ENCODE data around the gene STN1. TPM values are rescaled to one million over a fixed set of nuclear protein-coding genes. Genes with fewer than 3 reads are reported as not detected.

The STN1 gene, protein sequence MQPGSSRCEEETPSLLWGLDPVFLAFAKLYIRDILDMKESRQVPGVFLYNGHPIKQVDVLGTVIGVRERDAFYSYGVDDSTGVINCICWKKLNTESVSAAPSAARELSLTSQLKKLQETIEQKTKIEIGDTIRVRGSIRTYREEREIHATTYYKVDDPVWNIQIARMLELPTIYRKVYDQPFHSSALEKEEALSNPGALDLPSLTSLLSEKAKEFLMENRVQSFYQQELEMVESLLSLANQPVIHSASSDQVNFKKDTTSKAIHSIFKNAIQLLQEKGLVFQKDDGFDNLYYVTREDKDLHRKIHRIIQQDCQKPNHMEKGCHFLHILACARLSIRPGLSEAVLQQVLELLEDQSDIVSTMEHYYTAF
- 9.6 TPM for polyA plus RNA-seq (2013, experiment 1 of 2)
- 13.6 TPM for polyA plus RNA-seq (2013, experiment 2 of 2)

DNA sequence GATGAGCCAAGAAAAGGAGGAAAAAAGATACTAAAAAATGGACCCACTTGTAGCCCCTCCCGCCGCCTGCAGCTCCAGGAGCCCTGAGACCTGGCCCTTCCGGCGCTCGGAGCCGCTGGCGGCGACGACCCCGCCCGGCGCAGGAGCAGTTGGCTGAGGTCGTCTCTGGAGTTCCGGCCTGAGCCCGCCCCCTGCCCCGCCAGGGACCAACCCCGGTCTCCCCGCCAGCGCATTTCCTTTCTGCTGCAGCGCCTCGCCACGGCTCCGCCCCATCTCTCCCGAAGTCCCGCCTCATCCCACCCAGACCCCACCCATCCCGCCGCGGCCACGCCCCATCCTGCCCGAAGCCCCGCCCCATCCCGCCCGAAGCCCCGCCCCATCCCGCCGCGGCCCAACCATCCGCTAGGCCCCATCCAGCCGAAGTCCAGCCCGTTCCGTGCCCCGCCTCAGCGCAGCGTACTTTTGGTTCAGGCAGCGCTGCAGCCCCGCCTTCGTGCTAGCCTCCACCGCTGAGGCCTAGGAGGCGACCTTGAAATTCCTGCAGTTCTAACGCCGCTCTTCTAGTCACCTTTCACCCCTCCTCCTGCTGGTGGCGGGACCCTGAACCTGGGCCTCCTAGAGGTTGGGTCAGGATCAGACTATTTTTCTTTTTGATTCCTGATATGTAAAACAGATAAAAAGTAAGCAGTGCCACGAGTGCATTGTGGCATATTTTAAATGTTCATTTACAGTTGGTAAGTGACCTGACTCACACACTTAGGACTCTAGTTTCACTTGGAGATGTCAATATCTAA, at the start of gene STN1:
STN1 (minus strand) TSS at position 132 of the 794 bp plus-strand sequence. CDS start 590 bp downstream, outside the sequence.
- under 1% methylated on average over 52 of the region's 53 CpGs for WGBS
- peaks cover 4% of the 10 kb centered on the region; the same call in 1 of the 2 replicates for H3K36me3 ChIP-seq (ENCODE audit: insufficient read depth, low read length)
- peak within 1 kb of the TSS; percentile 92 for H3K27ac ChIP-seq (ENCODE audit: low read depth, low read length)
- H3K9ac ChIP-seq (ENCODE audit: low read depth, low read length), result peak within 1 kb of the TSS; percentile 91
- H3K4me1 ChIP-seq (ENCODE audit: insufficient read depth, low read length), result peaks cover 23% of the 10 kb centered on the region
- peak within 1 kb of the TSS; percentile 97 for H3K4me3 ChIP-seq (ENCODE audit: low read length)
- H3K27me3 ChIP-seq (ENCODE audit: insufficient read depth, low read length), result no peaks in the 10 kb centered on the region
- peaks cover 12% of the 10 kb centered on the region for H3K9me3 ChIP-seq (ENCODE audit: insufficient read depth, low read depth, low read length)

DNA sequence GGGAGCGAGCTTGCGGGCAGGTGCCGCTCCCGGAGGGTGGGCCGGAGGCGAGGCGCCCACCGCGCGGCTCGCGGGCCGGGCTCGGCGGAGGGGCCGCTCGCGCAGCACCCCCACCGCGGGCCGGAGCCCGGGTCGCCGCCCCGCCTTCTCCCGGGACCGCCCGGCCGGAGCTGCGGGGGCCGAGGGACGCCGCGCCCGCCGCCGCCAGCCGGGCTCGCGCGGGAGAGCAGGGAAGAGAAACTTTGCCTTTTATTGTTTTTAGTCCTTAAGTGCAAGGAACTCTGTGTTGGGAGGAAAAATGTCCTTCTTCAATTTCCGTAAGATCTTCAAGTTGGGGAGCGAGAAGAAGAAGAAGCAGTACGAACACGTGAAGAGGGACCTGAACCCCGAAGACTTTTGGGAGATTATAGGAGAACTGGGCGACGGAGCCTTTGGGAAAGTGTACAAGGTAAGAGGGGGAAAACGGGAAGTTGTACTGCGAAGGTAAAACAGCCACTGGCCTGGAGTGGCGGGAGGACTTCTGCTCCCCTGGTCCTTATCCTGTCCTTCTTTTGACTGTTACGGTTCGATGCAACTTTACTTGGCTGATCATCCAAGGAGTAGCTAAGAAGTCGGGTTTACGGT, 49.6 kb upstream of the STN1 start:
- Histone ChIP-seq H3K27ac (ENCODE audit: low read depth, low read length) (no peak overlapping the region), H3K4me1 (ENCODE audit: insufficient read depth, low read length) (peaks cover 20% of the 10 kb centered on the region), H3K9me3 (ENCODE audit: insufficient read depth, low read depth, low read length) (no peaks in the 10 kb centered on the region), H3K4me3 (ENCODE audit: low read length) (peak overlapping the region; percentile 81), H3K36me3 (ENCODE audit: insufficient read depth, low read length) (no peaks in the 10 kb centered on the region), H3K9ac (ENCODE audit: low read depth, low read length) (peak overlapping the region; percentile 73), H3K27me3 (ENCODE audit: insufficient read depth, low read length) (peaks cover 14% of the 10 kb centered on the region)
- under 1% methylated on average over 55 of the region's 55 CpGs for WGBS

DNA sequence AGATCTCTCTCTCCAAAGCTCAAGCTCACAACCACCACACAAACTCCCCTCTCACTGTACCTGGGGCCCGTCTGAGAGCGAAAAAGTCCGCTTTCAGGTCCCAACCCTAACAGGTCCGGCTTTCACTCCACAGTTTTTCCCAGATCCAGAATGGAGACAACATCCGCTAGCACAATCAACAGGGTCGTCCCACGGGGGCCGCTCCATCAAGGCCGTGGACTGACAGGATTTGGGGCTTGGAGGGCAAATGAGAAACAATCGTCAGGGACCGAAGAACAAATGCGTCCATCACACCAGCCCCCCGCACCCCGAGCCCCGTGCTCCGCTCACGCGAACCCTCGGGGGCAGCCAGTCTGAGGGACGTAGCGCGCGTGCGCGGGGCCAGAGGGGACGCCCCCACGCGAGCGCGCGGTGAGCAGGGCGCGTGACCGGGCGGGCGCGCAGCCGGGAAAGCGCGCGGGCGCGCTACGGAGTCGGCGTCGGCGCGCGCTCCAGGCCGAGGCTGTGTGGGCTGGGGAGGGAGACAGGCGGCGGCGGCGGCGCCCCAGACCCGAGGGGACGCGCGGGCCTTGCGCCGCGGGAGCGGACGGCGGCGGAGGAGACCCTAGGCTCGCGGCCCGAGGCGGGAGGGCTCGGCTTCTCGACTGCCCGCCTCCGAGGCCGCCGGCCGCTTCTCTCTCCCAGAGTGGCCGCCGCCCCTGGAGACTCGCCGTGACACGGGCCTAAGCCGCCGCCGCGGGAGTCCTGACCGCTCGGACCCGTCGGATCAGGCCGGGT, 48.9 kb upstream of the STN1 start, which contains the start of gene SLK:
SLK (plus strand) TSS at position 470 of the 777 bp plus-strand sequence. CDS start 606 bp downstream, outside the sequence.
- Histone ChIP-seq H3K9me3 (ENCODE audit: insufficient read depth, low read depth, low read length) (no peaks in the 10 kb centered on the region), H3K4me1 (ENCODE audit: insufficient read depth, low read length) (peaks cover 20% of the 10 kb centered on the region), H3K36me3 (ENCODE audit: insufficient read depth, low read length) (no peaks in the 10 kb centered on the region), H3K4me3 (ENCODE audit: low read length) (peak within 1 kb of the TSS; percentile 81), H3K9ac (ENCODE audit: low read depth, low read length) (peak within 1 kb of the TSS; percentile 73), H3K27ac (ENCODE audit: low read depth, low read length) (no peak within 1 kb of the TSS), H3K27me3 (ENCODE audit: insufficient read depth, low read length) (peaks cover 14% of the 10 kb centered on the region)
- 2% methylated on average over 92 of the region's 92 CpGs for WGBS

DNA sequence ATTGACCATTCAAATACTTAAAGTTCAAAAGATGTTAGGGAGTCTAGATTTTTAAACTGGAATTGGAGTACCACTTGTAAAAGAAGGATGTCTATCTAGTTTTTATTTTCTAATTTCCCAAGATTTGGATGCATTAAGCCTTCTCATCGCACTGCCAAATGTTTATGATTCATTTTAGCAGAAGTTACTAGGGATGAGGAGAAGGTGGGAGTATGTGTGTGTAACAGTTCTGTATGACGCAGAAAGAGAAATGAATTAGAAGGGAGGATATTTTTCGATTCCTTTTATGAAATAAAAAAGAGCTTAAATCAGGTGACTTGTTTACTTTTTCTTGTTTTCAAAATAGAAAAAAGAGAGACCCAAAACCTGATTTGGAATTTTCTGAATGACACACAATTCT, 42.1 kb upstream of the STN1 start:
- H3K9me3 ChIP-seq (ENCODE audit: insufficient read depth, low read depth, low read length), result no peaks in the 10 kb centered on the region
- H3K9ac ChIP-seq (ENCODE audit: low read depth, low read length), result no peak overlapping the region
- no peaks in the 10 kb centered on the region for H3K36me3 ChIP-seq (ENCODE audit: insufficient read depth, low read length)
- H3K27me3 ChIP-seq (ENCODE audit: insufficient read depth, low read length), result no peaks in the 10 kb centered on the region
- no peaks in the 10 kb centered on the region for H3K4me1 ChIP-seq (ENCODE audit: insufficient read depth, low read length)
- H3K27ac ChIP-seq (ENCODE audit: low read depth, low read length), result no peak overlapping the region
- WGBS, result 91% methylated on average over 3 of the region's 3 CpGs
- H3K4me3 ChIP-seq (ENCODE audit: low read length), result no peak overlapping the region

DNA sequence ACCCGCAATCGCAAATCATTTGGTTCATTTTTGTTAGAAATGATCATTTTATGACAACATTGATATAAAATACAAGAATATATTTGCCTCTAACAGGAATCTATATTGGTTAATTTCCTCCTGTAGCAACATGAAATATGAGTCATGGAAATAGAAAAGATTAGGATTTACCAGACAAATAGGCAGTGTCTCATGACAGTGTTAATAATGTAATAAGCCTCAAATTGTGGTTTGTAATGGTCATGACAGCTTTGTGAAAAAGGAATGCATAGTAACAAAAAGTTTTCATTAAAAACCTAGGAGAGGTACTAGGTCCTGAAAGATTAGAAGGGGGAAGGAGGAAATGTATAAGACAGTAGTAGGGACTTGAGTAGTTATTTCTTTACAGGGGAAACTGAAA, 41.0 kb upstream of the STN1 start:
- Histone ChIP-seq H3K27ac (ENCODE audit: low read depth, low read length) (no peak overlapping the region), H3K36me3 (ENCODE audit: insufficient read depth, low read length) (no peaks in the 10 kb centered on the region), H3K27me3 (ENCODE audit: insufficient read depth, low read length) (no peaks in the 10 kb centered on the region), H3K9me3 (ENCODE audit: insufficient read depth, low read depth, low read length) (no peaks in the 10 kb centered on the region), H3K4me3 (ENCODE audit: low read length) (no peak overlapping the region), H3K9ac (ENCODE audit: low read depth, low read length) (no peak overlapping the region), H3K4me1 (ENCODE audit: insufficient read depth, low read length) (no peaks in the 10 kb centered on the region)
- no CpG with 5 or more reads among the region's 2 CpGs for WGBS

DNA sequence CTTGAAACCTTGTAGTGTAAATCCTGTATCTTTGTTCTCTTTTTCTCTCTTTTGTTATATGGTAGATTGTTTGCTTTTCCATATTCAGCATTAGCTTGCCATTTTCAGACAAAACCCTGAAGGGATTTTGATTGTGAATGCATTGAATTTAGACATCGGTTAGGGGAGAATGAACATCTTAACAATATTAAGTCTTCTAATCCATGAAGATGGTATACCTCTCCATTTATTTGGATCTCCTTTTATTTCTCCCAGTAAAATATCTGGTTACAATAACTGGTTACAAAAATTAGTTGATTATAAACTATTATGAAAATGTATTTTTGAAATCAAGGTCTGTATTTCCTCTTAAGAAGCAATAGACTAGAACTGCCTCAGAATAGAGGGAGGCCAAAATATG, 36.6 kb upstream of the STN1 start:
- Histone ChIP-seq H3K27me3 (ENCODE audit: insufficient read depth, low read length) (no peaks in the 10 kb centered on the region), H3K9me3 (ENCODE audit: insufficient read depth, low read depth, low read length) (no peaks in the 10 kb centered on the region), H3K9ac (ENCODE audit: low read depth, low read length) (no peak overlapping the region), H3K27ac (ENCODE audit: low read depth, low read length) (no peak overlapping the region), H3K4me3 (ENCODE audit: low read length) (no peak overlapping the region), H3K36me3 (ENCODE audit: insufficient read depth, low read length) (no peaks in the 10 kb centered on the region), H3K4me1 (ENCODE audit: insufficient read depth, low read length) (no peaks in the 10 kb centered on the region)
- WGBS, result no CpG with 5 or more reads among the region's 1 CpG

DNA sequence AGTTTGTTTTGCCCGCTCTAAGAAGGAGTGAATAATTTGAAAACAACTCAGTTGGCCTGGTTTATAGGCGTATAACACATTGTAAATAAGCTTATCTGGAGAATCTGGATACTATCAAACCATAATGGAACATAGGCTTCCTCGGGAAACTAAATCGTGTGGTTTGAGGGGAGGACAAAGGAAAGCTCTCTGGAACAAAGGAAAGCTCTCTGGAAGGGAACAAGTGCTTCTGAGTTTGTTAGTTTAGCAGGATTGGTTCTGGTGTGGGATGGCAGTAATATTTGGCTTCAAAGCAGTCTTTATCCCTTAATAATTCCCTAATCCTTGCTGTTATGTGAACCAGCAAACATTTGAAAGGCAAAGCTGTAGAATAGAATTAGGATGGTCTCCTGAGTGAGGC, 34.0 kb upstream of the STN1 start:
- Histone ChIP-seq H3K27ac (ENCODE audit: low read depth, low read length) (no peak overlapping the region), H3K4me3 (ENCODE audit: low read length) (no peak overlapping the region), H3K36me3 (ENCODE audit: insufficient read depth, low read length) (no peaks in the 10 kb centered on the region), H3K9me3 (ENCODE audit: insufficient read depth, low read depth, low read length) (no peaks in the 10 kb centered on the region), H3K27me3 (ENCODE audit: insufficient read depth, low read length) (no peaks in the 10 kb centered on the region), H3K9ac (ENCODE audit: low read depth, low read length) (no peak overlapping the region), H3K4me1 (ENCODE audit: insufficient read depth, low read length) (no peaks in the 10 kb centered on the region)
- WGBS, result 92% methylated on average over 4 of the region's 4 CpGs

DNA sequence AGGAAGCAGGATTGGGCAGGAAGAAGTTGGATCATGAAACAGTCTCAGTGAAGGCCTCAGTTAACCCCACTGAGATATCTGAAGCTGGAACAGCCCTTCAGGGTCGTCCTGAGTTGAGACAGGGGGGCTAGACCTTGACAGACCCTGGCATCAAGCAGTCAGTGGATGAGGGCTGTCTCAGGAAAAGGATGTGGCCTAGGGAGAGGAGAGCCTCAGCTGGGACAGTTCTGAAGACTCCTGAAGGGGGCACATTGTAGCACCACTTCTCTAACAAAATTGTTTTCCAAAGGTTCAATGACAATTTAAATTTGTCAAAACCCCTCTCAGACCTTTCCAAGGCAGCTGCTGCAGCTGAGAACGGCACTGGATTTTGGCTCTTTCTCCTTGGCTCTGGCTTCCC, 33.2 kb upstream of the STN1 start:
- 76% methylated on average over 2 of the region's 2 CpGs for WGBS
- Histone ChIP-seq H3K4me3 (ENCODE audit: low read length) (no peak overlapping the region), H3K36me3 (ENCODE audit: insufficient read depth, low read length) (no peaks in the 10 kb centered on the region), H3K27ac (ENCODE audit: low read depth, low read length) (no peak overlapping the region), H3K27me3 (ENCODE audit: insufficient read depth, low read length) (no peaks in the 10 kb centered on the region), H3K9me3 (ENCODE audit: insufficient read depth, low read depth, low read length) (no peaks in the 10 kb centered on the region), H3K4me1 (ENCODE audit: insufficient read depth, low read length) (no peaks in the 10 kb centered on the region), H3K9ac (ENCODE audit: low read depth, low read length) (no peak overlapping the region)

DNA sequence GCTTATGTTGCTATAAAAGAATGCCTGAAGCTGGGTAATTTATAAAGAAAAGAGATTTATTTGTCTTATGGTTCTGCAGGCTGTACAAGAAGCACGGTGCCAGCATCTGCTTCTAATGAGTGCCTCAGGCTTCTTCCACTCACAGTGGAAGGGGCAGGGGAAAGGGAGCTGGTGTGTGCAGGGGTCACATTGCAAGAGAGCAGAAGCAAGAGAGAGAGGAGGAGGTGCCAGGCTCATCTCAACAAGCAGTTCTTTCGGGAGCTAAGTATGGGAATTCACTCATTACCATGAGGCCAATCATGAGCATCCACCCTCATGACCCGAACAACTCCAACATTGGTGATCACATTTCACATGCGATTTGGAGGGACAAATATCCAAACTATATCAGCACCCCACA, 31.7 kb upstream of the STN1 start:
- Histone ChIP-seq H3K4me1 (ENCODE audit: insufficient read depth, low read length) (no peaks in the 10 kb centered on the region), H3K36me3 (ENCODE audit: insufficient read depth, low read length) (no peaks in the 10 kb centered on the region), H3K9me3 (ENCODE audit: insufficient read depth, low read depth, low read length) (no peaks in the 10 kb centered on the region), H3K4me3 (ENCODE audit: low read length) (no peak overlapping the region), H3K9ac (ENCODE audit: low read depth, low read length) (no peak overlapping the region), H3K27ac (ENCODE audit: low read depth, low read length) (no peak overlapping the region), H3K27me3 (ENCODE audit: insufficient read depth, low read length) (no peaks in the 10 kb centered on the region)
- 87% methylated on average over 4 of the region's 4 CpGs for WGBS

DNA sequence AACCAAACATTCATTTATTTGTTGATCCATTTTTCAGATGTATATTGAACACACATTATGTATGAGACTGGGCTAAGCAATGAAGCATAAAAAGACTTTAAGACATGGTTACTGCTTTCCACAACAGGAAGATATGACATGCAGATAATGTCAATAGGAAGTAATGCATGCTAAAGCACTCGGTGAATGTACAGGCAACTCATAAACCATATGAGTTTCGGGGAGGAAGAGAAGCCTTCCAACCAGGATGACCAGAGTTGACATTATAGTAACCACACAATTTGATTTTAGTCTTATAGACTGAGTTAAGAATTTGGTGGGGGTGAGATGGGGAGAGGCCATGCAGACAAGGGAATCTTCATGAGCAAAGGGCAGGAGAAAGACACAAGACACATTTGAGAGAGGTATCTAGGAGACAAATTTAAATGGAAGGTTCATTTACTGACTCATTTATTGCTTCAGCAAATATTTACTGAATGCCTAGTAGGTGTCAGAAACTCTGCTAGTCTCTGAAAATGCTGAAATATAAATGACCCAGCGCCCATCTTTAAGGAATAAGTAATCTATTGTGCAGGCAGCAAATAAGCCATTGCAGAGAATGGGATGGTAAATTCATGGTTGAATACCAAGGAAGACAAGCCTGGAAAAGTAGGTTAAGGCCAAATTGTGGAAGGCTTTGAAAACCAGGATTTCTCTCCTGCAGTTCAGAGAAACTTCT, 30.0 kb upstream of the STN1 start:
- Histone ChIP-seq H3K27me3 (ENCODE audit: insufficient read depth, low read length) (no peaks in the 10 kb centered on the region), H3K9me3 (ENCODE audit: insufficient read depth, low read depth, low read length) (no peaks in the 10 kb centered on the region), H3K36me3 (ENCODE audit: insufficient read depth, low read length) (no peaks in the 10 kb centered on the region), H3K4me1 (ENCODE audit: insufficient read depth, low read length) (no peaks in the 10 kb centered on the region), H3K4me3 (ENCODE audit: low read length) (no peak overlapping the region), H3K9ac (ENCODE audit: low read depth, low read length) (no peak overlapping the region), H3K27ac (ENCODE audit: low read depth, low read length) (no peak overlapping the region)
- WGBS, result 97% methylated on average over 2 of the region's 3 CpGs
